HG02870 (cell line): ENCODE data around the gene EXOC3L4.
"Not testable (repeated sequence)": the region's sequence is repeated elsewhere in the genome, so short reads cannot be mapped to it uniquely, and the experiment has no call there.

ENCODE experiments used
- ATAC-seq: cut with Tn5 transposase; IDR thresholded peaks from one replicate; pipeline ENCODE4 v1.9.1; 2021; ENCODE audit warnings: mild to moderate bottlenecking, moderate library complexity; ENCODE audit not compliant: unreplicated experiment

The EXOC3L4 gene

GRCh38 chr14:103118018-103118662, 23.6 kb downstream of the EXOC3L4 start:
- no peak for ATAC-seq

DNA sequence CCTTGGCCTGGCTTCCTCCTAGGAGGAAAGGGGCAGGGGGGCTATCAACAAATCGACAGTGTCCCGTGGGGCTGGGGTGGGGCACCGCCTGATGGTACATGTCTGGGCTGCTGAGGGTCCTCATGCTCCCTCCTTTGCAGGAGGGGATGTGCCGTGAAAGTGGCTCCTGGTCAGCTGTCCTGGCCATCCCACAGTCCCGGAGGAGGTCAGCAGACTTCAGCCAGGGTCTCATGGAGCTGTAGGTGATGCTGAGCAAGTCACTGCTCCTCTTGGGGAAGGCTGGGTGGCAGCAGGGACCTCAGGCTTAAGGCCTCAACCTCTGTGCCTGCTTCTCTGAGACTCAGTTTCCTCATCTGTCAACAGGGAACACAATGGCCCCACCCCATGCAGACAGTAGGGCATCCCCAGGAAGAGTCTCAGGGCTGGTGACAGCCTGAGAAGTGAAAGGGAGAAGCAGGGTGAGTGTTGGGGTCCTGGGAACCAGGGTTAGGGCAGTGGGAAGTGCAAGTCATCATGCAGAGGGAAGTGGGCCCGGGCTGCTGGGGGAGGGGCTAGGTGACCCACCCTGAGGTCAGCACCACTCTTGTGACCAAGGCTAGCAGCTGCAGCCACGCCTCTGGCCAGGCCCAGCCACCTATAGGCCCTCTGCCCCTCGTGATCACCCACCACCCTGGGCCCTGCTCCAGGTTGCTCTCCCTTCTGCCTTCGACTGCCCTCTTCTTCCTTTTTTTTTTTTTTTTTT, 24.3 kb downstream of the EXOC3L4 start:
- no peak for ATAC-seq

DNA sequence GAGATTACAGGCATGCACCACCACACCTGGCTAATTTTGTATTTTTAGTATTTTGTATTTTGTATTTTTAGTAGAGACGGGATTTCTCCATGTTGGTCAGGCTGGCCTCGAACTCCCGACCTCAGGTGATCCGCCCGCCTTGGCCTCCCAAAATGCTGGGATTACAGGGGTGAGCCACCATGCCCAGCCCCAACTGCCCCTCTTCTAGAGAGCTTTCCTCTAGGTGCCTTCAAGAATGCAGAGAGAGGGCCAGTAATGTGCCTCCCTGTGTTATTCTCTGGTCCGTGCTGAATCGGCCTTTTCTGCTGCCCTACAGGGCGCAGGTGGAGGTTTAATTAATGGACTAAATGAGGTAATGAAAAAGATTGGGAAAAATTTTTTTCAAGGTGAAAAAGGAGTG, 25.0 kb downstream of the EXOC3L4 start:
- not testable (repeated sequence) for ATAC-seq

DNA sequence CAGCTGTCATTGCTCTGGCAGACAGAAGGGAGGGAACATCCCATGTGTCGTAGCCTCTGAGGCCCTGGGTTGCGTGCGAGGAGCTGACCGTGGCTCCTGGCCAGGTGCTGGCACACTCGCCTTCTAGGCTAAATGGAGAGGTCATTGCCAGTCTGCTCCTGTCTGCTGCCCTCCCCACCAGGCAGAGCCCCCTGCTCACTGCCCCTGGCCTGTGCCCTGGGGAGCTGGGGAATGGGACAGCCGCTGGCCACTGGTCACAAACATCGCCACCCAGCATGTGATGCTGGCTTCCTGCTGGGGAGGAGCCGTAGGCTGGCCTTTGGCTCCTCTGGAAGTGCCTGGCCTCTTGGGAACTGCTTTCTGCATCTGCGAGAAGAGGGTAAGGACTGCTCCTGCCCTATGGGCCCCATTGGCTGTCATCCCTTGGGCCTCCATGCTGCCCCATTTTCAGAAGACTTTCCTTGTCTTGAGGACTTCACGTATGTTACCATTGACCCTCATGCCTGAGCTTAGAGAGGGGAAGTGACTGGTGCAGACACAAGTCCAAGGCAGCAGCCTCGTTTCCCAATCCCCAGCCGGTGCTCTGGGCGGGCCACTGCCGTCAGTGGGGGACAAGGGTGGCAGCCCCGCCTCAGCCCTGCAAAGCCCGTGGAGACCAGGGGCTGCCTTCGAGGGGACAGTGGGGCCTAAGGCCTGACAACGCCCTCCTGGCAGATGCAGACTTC, 26.8 kb downstream of the EXOC3L4 start:
- ATAC-seq, result no peak

DNA sequence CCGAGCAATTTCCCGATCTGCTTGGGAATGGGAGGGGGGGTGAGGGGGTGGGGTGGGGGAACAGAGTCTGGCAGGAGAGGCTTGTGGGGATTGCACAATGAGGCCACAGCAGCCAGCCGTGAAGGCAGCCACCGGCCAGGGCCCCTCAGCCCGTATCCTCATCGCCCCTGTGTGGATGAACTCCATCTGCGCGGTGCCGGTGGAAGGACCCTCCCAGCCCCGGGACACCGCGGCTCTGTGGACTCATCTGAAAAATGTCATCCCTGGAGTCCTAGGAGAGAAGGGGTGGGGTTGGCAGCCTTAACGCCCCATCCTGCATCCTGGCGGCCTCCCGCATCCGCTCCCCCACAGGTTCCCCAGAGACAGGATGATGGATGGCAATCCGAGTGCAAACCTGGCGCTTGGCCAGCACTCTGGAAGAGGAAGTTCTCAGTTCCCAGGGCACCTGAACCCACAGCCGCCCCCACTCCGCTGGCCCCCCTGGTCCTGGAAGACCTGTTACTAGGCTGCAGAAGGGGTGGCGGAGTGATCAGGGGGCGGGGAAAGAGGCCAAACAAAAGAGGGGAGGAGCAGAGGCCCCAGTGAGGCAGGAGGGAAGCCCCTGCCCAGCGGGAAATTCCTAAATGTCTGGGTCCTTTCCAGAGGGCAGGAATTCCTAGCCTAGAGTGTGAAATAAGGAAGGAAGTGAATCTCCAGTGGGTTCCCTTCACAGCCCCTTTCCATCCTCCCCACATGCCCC, 27.5 kb downstream of the EXOC3L4 start:
- ATAC-seq, result no peak

GRCh38 chr14:103122585-103122946, 28.0 kb downstream of the EXOC3L4 start:
- ATAC-seq, result no peak

GRCh38 chr14:103122947-103123633, 28.6 kb downstream of the EXOC3L4 start, which contains the start of gene TNFAIP2:
Gene TNFAIP2 (plus strand): TSS chr14:103123461. CDS start chr14:103126458, 2,997 bp downstream.
- ATAC-seq, result no peak

DNA sequence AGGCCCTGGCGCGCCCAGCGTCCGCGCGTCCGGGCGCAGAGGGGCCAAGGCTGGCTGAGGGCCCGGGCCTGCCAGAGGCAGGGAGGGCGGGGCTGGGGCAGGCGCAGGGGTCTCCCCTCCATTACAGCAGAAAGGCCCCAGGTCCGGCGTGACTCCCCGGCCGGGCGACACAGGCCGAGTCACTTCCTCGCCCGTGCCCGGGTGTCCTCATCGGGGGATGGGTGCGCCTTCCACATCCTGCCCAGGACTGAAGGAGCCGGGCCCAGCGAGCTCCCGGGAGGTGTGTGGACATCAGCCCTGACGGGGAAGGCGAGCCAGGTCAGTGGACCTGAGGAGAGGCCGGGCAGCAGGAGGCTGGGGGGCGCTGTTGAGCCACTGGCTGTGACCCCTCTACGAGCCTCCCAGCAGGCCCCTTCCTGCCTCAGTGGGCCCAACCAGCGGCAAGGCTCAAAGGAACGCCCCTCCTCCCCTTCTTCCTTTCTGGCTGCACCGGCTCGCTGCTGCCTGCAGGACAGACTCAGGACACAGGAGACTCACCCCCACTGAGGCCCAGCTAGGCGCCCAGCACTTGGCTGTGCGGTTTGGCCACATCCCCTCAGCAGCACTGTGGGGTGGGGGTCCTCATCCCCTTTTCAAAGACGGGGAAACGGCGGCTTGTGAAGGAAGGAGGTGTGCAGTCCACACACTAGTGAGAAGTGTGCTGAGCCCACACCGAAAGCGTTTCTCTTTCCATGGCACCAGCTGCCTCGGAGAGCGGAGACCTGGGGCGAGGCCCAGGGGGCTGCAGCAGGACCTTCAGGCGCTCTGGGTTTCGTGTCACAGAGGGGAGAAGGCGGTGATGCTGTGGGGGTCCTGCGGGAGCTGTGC, 29.3 kb downstream of the EXOC3L4 start:
- ATAC-seq, result no peak

GRCh38 chr14:103124501-103125001, 30.0 kb downstream of the EXOC3L4 start:
- no peak for ATAC-seq

- no peak for ATAC-seq
These were observed 30.9 kb downstream of the EXOC3L4 start for GRCh38 chr14:103125098-103126070.

DNA sequence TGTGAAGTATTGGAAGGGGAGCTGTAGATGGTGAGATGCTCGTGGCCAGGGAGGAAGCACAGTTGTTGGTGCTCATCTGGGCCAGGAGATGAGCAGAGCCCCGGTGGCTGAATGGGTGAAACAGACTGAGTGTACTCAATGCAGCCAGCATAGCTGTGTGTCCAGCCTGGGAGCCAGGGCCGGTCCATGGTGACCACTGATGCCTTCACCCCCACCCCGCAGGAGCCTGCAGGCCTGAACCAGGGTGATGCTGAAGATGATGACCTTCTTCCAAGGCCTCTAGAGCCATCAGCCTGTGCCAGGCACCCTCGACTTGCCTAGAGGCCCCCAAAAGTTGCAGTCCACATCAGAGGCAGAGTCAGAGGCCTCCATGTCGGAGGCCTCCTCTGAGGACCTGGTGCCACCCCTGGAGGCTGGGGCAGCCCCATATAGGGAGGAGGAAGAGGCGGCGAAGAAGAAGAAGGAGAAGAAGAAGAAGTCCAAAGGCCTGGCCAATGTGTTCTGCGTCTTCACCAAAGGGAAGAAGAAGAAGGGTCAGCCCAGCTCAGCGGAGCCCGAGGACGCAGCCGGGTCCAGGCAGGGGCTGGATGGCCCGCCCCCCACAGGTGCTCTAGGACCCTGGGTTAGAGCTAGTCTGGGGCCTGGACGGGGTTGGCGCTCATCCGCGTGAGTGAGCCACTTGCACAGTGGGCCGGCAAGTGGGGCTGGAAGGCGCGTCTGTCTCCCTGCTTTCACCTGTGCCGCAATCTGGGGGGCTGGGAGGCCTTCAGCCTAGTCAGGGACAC, 31.8 kb downstream of the EXOC3L4 start:
- no peak for ATAC-seq

DNA sequence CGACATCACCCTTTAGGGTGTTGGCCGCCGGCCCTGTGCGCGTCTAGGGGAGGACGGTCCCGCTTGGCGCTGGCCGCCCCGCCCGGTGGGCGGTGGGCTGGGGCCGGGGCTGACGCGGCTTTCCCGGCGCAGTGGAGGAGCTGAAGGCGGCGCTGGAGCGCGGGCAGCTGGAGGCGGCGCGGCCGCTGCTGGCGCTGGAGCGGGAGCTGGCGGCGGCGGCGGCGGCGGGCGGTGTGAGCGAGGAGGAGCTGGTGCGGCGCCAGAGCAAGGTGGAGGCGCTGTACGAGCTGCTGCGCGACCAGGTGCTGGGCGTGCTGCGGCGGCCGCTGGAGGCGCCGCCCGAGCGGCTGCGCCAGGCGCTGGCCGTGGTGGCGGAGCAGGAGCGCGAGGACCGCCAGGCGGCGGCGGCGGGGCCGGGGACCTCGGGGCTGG, 32.4 kb downstream of the EXOC3L4 start:
- no peak for ATAC-seq

- no peak for ATAC-seq
These were observed 32.8 kb downstream of the EXOC3L4 start for GRCh38 chr14:103127356-103127755.

- no peak for ATAC-seq
These were observed 33.5 kb downstream of the EXOC3L4 start for GRCh38 chr14:103127861-103128598.

GRCh38 chr14:103128631-103129300, 34.2 kb downstream of the EXOC3L4 start:
- no peak for ATAC-seq

- ATAC-seq, result no peak
These were observed 34.9 kb downstream of the EXOC3L4 start for GRCh38 chr14:103129301-103130016.
